DOHH2 (cell line): Measurements from ENCODE around the gene FKBP7.

ENCODE experiments used
- CTCF ChIP-seq: fragments of 200-600 bp; sonication (generic); IDR thresholded peaks from one replicate; pipeline ENCODE4 v1.5.1; 2014; ENCODE audit warnings: antibody characterized with exemption, mild to moderate bottlenecking, low read depth, low read length; ENCODE audit not compliant: poor library complexity, severe bottlenecking
- EZH2phosphoT487 ChIP-seq: fragments of 200-600 bp; sonication (generic); IDR thresholded peaks from 2 replicates; pipeline ENCODE4 v1.6.1; 2017; ENCODE audit warnings: borderline replicate concordance, mild to moderate bottlenecking, antibody characterized with exemption, low read length, moderate library complexity, mixed read lengths

- no peak for TF ChIP-seq CTCF
- TF ChIP-seq EZH2phosphoT487 = no peak
These were observed 4.5 kb downstream of the FKBP7 start for GRCh38 chr2:178473931-178474330.
